ENCODE results near the gene CSDE1. TPM values are rescaled to one million over a fixed set of nuclear protein-coding genes. Genes with fewer than 3 reads are reported as not detected.
A peak's percentile ranks its signal among the peaks of the same experiment; 100 is the strongest.

Gene CSDE1
- total RNA-seq, 1 donor from 2014 or later, result 540 TPM

DNA sequence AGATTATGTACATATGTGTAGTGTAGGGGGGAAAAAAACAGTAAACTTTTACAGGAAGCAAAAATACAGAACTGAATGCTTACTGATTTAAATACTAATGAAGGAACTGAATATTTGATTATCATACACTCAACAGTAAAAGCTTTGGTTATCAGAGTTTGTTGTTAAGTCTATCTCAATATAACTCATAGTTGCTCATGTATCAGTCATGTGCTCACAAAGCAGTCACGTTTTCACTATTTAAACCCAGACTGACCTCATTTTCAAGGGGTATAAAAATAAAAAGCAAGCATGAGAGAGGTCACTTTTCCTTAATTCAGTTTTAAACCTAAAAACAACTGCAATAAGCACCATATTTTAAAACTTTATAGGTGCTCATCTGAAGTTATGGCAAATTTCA, 34.3 kb downstream of the CSDE1 start:
- Mint-ChIP-seq H3K9me3 (ENCODE audit: low read depth) (no peaks in the 10 kb centered on the region), H3K36me3 (ENCODE audit: low read depth) (peaks cover 54% of the 10 kb centered on the region), H3K4me1 (ENCODE audit: low read depth) (peaks cover 20% of the 10 kb centered on the region), H3K4me3 (ENCODE audit: unreplicated experiment) (no peak overlapping the region), H3K27ac (ENCODE audit: unreplicated experiment) (no peak overlapping the region), H3K27me3 (ENCODE audit: low read depth) (no peaks in the 10 kb centered on the region)
- TF ChIP-seq, protein P1, sequence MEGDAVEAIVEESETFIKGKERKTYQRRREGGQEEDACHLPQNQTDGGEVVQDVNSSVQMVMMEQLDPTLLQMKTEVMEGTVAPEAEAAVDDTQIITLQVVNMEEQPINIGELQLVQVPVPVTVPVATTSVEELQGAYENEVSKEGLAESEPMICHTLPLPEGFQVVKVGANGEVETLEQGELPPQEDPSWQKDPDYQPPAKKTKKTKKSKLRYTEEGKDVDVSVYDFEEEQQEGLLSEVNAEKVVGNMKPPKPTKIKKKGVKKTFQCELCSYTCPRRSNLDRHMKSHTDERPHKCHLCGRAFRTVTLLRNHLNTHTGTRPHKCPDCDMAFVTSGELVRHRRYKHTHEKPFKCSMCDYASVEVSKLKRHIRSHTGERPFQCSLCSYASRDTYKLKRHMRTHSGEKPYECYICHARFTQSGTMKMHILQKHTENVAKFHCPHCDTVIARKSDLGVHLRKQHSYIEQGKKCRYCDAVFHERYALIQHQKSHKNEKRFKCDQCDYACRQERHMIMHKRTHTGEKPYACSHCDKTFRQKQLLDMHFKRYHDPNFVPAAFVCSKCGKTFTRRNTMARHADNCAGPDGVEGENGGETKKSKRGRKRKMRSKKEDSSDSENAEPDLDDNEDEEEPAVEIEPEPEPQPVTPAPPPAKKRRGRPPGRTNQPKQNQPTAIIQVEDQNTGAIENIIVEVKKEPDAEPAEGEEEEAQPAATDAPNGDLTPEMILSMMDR (IDR thresholded peaks at IDR 0.05), result no peak
- no peak for DNase-seq (ENCODE audit: low spot score)

DNA sequence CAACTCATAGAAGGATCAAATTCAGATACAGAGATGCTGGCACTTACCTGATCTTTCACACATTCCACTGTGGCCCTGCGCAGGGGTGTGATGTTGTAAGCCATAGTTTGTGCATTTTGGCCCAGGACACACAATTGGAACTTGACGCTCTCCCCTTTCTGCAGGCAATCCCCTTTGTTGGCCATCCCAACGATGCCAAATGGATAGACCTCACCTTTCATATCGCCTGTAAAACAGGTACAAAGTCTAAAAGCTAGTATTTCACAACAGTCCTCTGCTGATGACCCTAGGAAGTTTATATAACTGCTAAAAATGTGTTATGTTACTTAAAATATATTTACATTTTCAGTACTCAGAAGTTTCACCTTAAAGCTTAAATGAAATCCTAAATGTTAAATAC, 37.3 kb downstream of the CSDE1 start:
- no peaks in the 10 kb centered on the region for H3K9me3 Mint-ChIP-seq (ENCODE audit: low read depth)
- TF ChIP-seq, protein P1 (IDR thresholded peaks at IDR 0.05), result no peak
- peaks cover 41% of the 10 kb centered on the region for H3K36me3 Mint-ChIP-seq (ENCODE audit: low read depth)
- peak overlapping the region; percentile 63 for H3K27ac Mint-ChIP-seq (ENCODE audit: unreplicated experiment)
- H3K27me3 Mint-ChIP-seq (ENCODE audit: low read depth), result no peaks in the 10 kb centered on the region
- no peak overlapping the region for H3K4me3 Mint-ChIP-seq (ENCODE audit: unreplicated experiment)
- H3K4me1 Mint-ChIP-seq (ENCODE audit: low read depth), result peaks cover 30% of the 10 kb centered on the region
- DNase-seq (ENCODE audit: low spot score), result no peak

DNA sequence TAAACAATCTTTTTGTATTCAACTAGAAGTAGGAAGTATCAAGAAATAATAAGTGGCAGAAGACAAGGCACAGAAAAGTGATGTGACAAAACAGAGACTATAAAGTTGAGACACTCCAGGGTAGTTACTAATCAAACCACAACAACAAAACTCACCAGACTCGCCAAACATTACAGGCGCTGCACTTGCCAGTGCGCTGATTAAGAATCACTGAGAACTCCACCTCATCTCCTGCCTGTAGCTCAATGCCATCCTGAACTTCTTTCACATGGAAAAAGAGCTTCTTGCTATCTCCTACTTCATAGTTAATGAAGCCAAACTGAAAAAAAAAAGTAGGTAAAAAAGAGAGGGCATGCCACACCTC, 38.4 kb downstream of the CSDE1 start:
- DNase-seq (ENCODE audit: low spot score), result no peak
- TF ChIP-seq, protein P1 (IDR thresholded peaks at IDR 0.05), result no peak
- peaks cover 26% of the 10 kb centered on the region for H3K4me1 Mint-ChIP-seq (ENCODE audit: low read depth)

DNA sequence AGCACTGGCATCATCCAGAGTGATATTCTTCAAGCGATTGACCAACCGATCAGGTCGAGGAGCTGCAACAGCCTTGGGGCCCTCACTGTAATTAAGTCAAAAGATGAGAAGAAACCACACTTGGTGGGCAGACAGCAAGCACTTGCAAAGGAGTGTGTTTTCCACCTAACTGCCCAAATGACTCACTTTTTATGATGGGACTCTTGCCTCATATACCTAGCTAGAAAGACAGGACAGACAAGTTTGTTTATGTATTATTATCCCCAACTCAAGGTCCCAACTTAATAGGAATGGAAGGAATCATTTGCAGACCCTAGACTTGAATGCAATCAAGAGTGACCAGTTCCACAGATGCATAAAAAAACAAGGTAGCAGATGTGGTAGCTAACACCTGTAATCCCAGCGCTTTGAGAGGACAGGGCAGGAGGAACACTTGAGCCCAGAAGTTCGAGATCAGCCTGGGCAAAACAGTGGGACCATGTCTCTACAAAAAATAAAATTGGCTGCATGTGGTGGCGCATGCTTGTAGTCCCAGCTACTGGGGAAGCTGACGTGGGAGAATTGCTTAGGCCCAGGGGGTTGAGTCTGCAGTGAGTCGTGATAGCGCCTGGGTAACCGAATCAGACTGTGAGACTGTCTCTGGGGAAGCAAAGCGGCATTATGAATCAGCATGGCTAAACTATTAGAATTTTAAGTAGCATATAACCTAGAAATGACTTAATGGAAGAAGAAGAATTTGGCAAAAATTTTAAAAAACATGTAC, 38.9 kb downstream of the CSDE1 start:
- Mint-ChIP-seq H3K27ac (ENCODE audit: unreplicated experiment) (peak overlapping the region; percentile 14), H3K4me3 (ENCODE audit: unreplicated experiment) (no peak overlapping the region), H3K27me3 (ENCODE audit: low read depth) (no peaks in the 10 kb centered on the region), H3K36me3 (ENCODE audit: low read depth) (peaks cover 32% of the 10 kb centered on the region), H3K9me3 (ENCODE audit: low read depth) (no peaks in the 10 kb centered on the region), H3K4me1 (ENCODE audit: low read depth) (peaks cover 26% of the 10 kb centered on the region)
- no peak for DNase-seq (ENCODE audit: low spot score)
- TF ChIP-seq, protein P1 (IDR thresholded peaks at IDR 0.05), result no peak

More for the DNA sequence above, 38.4 kb downstream of the CSDE1 start:
- peak overlapping the region; percentile 14 for H3K27ac Mint-ChIP-seq (ENCODE audit: unreplicated experiment)
- H3K27me3 Mint-ChIP-seq (ENCODE audit: low read depth), result no peaks in the 10 kb centered on the region
- peaks cover 36% of the 10 kb centered on the region for H3K36me3 Mint-ChIP-seq (ENCODE audit: low read depth)
- no peak overlapping the region for H3K4me3 Mint-ChIP-seq (ENCODE audit: unreplicated experiment)
- H3K9me3 Mint-ChIP-seq (ENCODE audit: low read depth), result no peaks in the 10 kb centered on the region

DNA sequence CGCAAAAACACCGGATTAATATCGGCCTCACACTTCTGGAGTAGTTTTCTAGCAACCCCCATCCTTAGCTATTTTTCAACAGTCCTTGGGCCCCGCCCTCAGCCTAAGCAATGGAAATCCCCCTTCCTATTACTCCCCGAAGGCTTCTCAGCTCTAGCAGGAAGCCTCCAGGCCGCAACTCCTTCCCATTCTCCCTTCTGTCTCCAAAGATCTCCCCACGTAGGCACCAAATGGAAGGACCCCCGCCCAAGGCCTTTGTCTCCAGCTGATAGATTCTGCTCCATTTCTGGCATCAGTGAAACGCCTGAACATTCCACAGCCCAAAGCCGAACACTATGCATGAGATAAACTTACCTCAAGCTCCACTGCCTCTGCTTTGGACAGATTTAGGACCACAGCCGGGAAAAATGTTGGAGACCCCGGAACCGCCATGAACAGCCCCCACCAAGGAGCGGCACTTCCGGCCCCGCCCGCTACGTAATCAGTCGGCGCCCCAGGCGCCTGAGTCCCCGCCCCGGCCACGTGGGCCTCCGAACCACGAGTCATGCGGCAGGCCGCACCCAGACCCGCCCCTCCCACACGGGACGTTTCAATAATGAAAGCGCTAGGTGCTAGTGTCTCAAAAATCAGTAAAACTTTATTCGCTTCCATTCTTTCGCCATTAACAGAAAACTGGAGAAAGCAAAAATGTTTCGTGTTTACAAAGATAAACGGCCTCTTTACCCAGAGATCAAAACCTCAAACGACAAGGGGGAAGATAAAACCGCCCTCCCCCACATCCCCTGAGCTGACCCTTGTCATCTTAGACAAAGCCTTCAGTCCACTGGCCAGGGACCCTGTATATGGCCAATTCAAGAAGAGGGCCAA, 41.2 kb downstream of the CSDE1 start, which contains the start of gene NRAS:
TSS of gene NRAS (minus strand) at position 468 of the 867 bp plus-strand sequence. CDS start 611 bp downstream, outside the sequence.
- H3K36me3 Mint-ChIP-seq (ENCODE audit: low read depth), result peaks cover 26% of the 10 kb centered on the region
- TF ChIP-seq, protein P1 (IDR thresholded peaks at IDR 0.05), result no peak
- peak within 1 kb of the TSS; percentile 99 for H3K27ac Mint-ChIP-seq (ENCODE audit: unreplicated experiment)
- no peaks in the 10 kb centered on the region for H3K9me3 Mint-ChIP-seq (ENCODE audit: low read depth)
- H3K27me3 Mint-ChIP-seq (ENCODE audit: low read depth), result no peaks in the 10 kb centered on the region
- H3K4me1 Mint-ChIP-seq (ENCODE audit: low read depth), result peaks cover 27% of the 10 kb centered on the region
- peak; percentile 97 for DNase-seq (ENCODE audit: low spot score)
- peak within 1 kb of the TSS; percentile 94 for H3K4me3 Mint-ChIP-seq (ENCODE audit: unreplicated experiment)
